GM12878 (cell line): ENCODE data around the gene ANKRD36C. TPM values are rescaled to one million over a fixed set of nuclear protein-coding genes. Genes with fewer than 3 reads are reported as not detected.
"Not testable (repeated sequence)": the region's sequence is repeated elsewhere in the genome, so short reads cannot be mapped to it uniquely, and the experiment has no call there.

ENCODE experiments used
- ATAC-seq: fragments of 200-7000 bp; cut with Tn5 transposase; 3 replicates; pipeline ENCODE4 v1.9.1; 2020; ENCODE audit warnings: mild to moderate bottlenecking, moderate library complexity
- BruUV-seq: library from RNA; stranded (reverse); fragments of 400-500 nt; replicated peaks from 2 replicates; lab custom pipeline; 2021; lab: Mats Ljungman, UMichigan
- CTCF ChIA-PET: fragments of 300-600 bp; sonication (Branson Sonifier 250); formaldehyde crosslinking; extraction: SDS; loops from one replicate; lab custom pipeline; 2021; ENCODE audit warnings: inconsistent platforms; lab: Yijun Ruan, JAX
- POLR2A ChIA-PET: fragments of 350-600 bp; formaldehyde crosslinking; extraction: SDS; loops from one replicate; lab custom pipeline; 2021; ENCODE audit warnings: inconsistent platforms; lab: Charles Lee
- RAD21 ChIA-PET: fragments of 300-600 bp; sonication (Branson Sonifier 250); formaldehyde crosslinking; loops from one replicate; lab custom pipeline; 2023; ENCODE audit warnings: antibody characterized with exemption; ENCODE audit not compliant: unreplicated experiment; lab: Charles Lee
- SMC1A ChIA-PET: fragments of 300-600 bp; sonication (Branson Sonifier 250); formaldehyde crosslinking; loops from one replicate; lab custom pipeline; 2023; ENCODE audit not compliant: unreplicated experiment, uncharacterized antibody; lab: Charles Lee
- DNase-seq: peaks from one replicate; pipeline ENCODE4 v3.0.0-alpha.2; 2011; ENCODE audit warnings: low read depth, low spot score
- FAIRE-seq: peaks from 3 replicates; lab custom pipeline; 2011; peaks lifted over from hg19 to GRCh38; lab: Jason Lieb, UNC
- H2AFZ ChIP-seq: 2 replicates; pipeline ENCODE4 v1.6.0; 2011; ENCODE audit warnings: low read depth, low read length, control low read depth; ENCODE audit not compliant: control insufficient read depth
- H3K27ac ChIP-seq: 2 replicates; pipeline ENCODE4 v1.5.1; 2011; ENCODE audit warnings: control low read depth; ENCODE audit not compliant: control insufficient read depth, insufficient read depth
- H3K27me3 ChIP-seq, 2 experiments: replicated peaks in 1 of 2; 2 replicates each; pipeline versions ENCODE4 v1.6.0 to v1.6.1; 2011; ENCODE audit warnings: low read length in 1 of 2; ENCODE audit not compliant: control insufficient read depth in 2 of 2, insufficient read depth in 2 of 2
- H3K36me3 ChIP-seq, 2 experiments: 2 replicates each; pipeline ENCODE4 v1.5.1; 2011; ENCODE audit warnings: low read length in 1 of 2; ENCODE audit not compliant: control insufficient read depth in 2 of 2, insufficient read depth in 2 of 2
- H3K4me1 ChIP-seq: 2 replicates; pipeline ENCODE4 v1.6.1; 2011; ENCODE audit warnings: mild to moderate bottlenecking, low read length, moderate library complexity, mixed read lengths; ENCODE audit not compliant: control insufficient read depth, insufficient read depth
- H3K4me2 ChIP-seq: 2 replicates; pipeline ENCODE4 v1.6.0; 2011; ENCODE audit warnings: control low read depth; ENCODE audit not compliant: control insufficient read depth, insufficient read depth
- H3K4me3 ChIP-seq: fragments of 200-600 bp; sonication (generic); 2 replicates; pipeline ENCODE4 v1.5.1; 2016
- H3K79me2 ChIP-seq: 2 replicates; pipeline ENCODE4 v1.6.0; 2011; ENCODE audit warnings: low read length; ENCODE audit not compliant: control insufficient read depth, insufficient read depth
- H3K9ac ChIP-seq: 2 replicates; pipeline ENCODE4 v1.8.0; 2011; ENCODE audit warnings: low read length, control low read depth, mixed read lengths; ENCODE audit not compliant: control insufficient read depth, insufficient read depth
- H3K9me3 ChIP-seq: replicated peaks from 3 replicates; pipeline ENCODE4 v1.5.1; 2011; ENCODE audit warnings: mild to moderate bottlenecking, low read length; ENCODE audit not compliant: control insufficient read depth, insufficient read depth
- H4K20me1 ChIP-seq: 2 replicates; pipeline ENCODE4 v1.6.0; 2011; ENCODE audit not compliant: control insufficient read depth, insufficient read depth
- CTCF ChIP-seq, 3 experiments: IDR thresholded peaks in 2 of 3; conservative IDR thresholded peaks in 1 of 3; 2 replicates each; pipeline ENCODE4 v1.5.1; 2011; ENCODE audit warnings: low read depth in 3 of 3, low read length in 3 of 3, mild to moderate bottlenecking in 3 of 3, control low read depth in 2 of 3, moderate library complexity in 2 of 3, inconsistent platforms in 1 of 3, mixed read lengths in 1 of 3; ENCODE audit not compliant: control insufficient read depth in 2 of 3, insufficient read depth in 1 of 3; ENCODE audit errors: extremely low read depth in 1 of 3
- GATAD2B ChIP-seq: fragments of 450-650 bp; conservative IDR thresholded peaks from 2 replicates; pipeline ENCODE4 v1.6.1; 2017; ENCODE audit warnings: low read depth, mild to moderate bottlenecking, moderate library complexity
- IKZF2 ChIP-seq, 2 experiments: fragments of 450-650 bp; IDR thresholded peaks; 2 replicates each; pipeline ENCODE4 v1.6.1; 2017; ENCODE audit warnings: mild to moderate bottlenecking in 2 of 2, moderate library complexity in 2 of 2
- PKNOX1 ChIP-seq: fragments of 450-650 bp; IDR thresholded peaks from 2 replicates; pipeline ENCODE4 v1.6.1; 2016; ENCODE audit warnings: mild to moderate bottlenecking
- SMARCA5 ChIP-seq: fragments of 450-650 bp; IDR thresholded peaks from 2 replicates; pipeline ENCODE4 v1.6.1; 2017; ENCODE audit warnings: mild to moderate bottlenecking
- WGBS: methylation state at CpG from one replicate; pipeline ENCODE4 v1.1.6; 2016; ENCODE audit warnings: low lambda C conversion rate; ENCODE audit not compliant: insufficient replicate concordance, insufficient coverage; ENCODE audit errors: missing lambda C conversion rate; 5-methylcytosine and 5-hydroxymethylcytosine counted together
- in situ Hi-C: fragments of 300-500 bp; cut with MboI; formaldehyde crosslinking; loops from 9 replicates; pipeline ENCODE4 v1.14.3; 2018; ENCODE audit warnings: mixed read lengths
- intact Hi-C: fragments of 100-400 bp; cut with micrococcal nuclease; formaldehyde crosslinking; loops from one replicate; pipeline ENCODE4 v1.14.2; 2022; ENCODE audit not compliant: unreplicated experiment
- polyA plus RNA-seq, 11 experiments: library from polyadenylated mRNA; depleted of rRNA in 4 of 11; unstranded in 6 of 11; stranded (reverse) in 5 of 11; fragments of >200 nt; fragmentation: Nextera tagmentation in 4 of 11; fragmentation: Illumina TruSeq in 1 of 11; extraction: Ambion mirVana in 4 of 11; extraction: Trizol in 1 of 11; gene quantifications; 1 replicate in 1 of 11; 2 replicates in 10 of 11; pipeline versions ENCODE4 v1.2.1 to v1.2.3, GENCODE V29; 2011 to 2016; ENCODE audit warnings: inconsistent platforms in 2 of 11, missing spikeins in 2 of 11, low read depth in 1 of 11
- total RNA-seq, 4 experiments: library from RNA; depleted of rRNA in 3 of 4; stranded (reverse); fragments of >200 nt in 3 of 4; fragmentation: Illumina TruSeq in 1 of 4; extraction: Trizol in 1 of 4; gene quantifications; 2 replicates each; pipeline versions ENCODE4 v1.2.1 to v1.2.3, GENCODE V29; 2013 to 2021
- TF ChIP-seq, protein P1 (sequence below): fragments of 450-650 bp; IDR thresholded peaks from 2 replicates; pipeline ENCODE4 v1.6.1; 2017; ENCODE audit warnings: mild to moderate bottlenecking, moderate library complexity

ANKRD36C gene
- total and polyA plus RNA-seq, 10 of the 15 experiments (the other 5 are each of a cell fraction or from before 2014, with no cell fraction given), result 3.2 to 39.8 (median 19.5) TPM

DNA sequence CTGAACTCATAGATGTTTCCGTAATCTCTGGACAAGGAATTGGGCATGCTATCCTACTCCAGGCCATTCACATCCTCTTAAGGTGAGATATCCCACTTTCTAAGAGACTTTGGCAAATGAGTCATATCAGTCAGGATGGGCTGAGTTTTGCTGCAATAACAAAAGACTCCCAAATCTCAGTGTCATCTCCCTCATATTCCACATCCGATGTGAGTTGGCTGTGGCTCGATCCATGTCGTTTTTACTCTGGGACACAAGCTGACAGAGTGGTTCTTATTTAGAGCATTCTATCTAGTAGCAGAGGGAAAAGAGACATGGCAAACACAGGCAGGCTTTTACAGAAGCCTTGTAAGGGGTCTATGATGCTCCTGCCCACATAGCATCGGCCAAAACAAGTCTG, 14.6 kb upstream of the ANKRD36C start:
- H3K9me3 ChIP-seq, H3K27me3 ChIP-seq, H2AFZ ChIP-seq, H3K9ac ChIP-seq, BruUV-seq, FAIRE-seq, H3K36me3 ChIP-seq, ATAC-seq, H3K27ac ChIP-seq, intact Hi-C loops, POLR2A ChIA-PET, H3K4me3 ChIP-seq, DNase-seq, H3K4me2 ChIP-seq, H4K20me1 ChIP-seq, H3K79me2 ChIP-seq, H3K4me1 ChIP-seq, RAD21 ChIA-PET, SMC1A ChIA-PET: not testable (repeated sequence)
- 45% methylated on average over 5 of the region's 5 CpGs for WGBS
- CTCF ChIA-PET, result interaction anchor here (1.1 kb wide), 1 partner anchor 253 kb away, joined by 3 read pairs; no protein-coding TSS in a partner anchor
- in situ Hi-C loops, result loop anchor here (25.0 kb wide), 1 partner anchor 256 kb away; the partner anchor contains the start of genes CIAO1 and TMEM127

GRCh38 chr2:95992520-95993272, 1.1 kb upstream of the ANKRD36C start:
- CTCF ChIA-PET, result interaction anchor here (0.6 to 4.4 kb wide), 54 partner anchors 9 to 1119 kb away, joined by 3 to 43 read pairs (median 5); partner anchors contain the start of genes ASTL, NEURL3 and STARD7
- RAD21 ChIA-PET, result interaction anchor here (0.6 to 2.0 kb wide), 17 partner anchors 30 to 962 kb away, joined by 3 to 24 read pairs (median 4); partner anchors contain the start of genes ADRA2B, ASTL and CIAO1
- H3K27ac ChIP-seq, result peak overlapping the region; percentile 67; the same call in 1 of the 2 replicates
- TF ChIP-seq, protein P1, sequence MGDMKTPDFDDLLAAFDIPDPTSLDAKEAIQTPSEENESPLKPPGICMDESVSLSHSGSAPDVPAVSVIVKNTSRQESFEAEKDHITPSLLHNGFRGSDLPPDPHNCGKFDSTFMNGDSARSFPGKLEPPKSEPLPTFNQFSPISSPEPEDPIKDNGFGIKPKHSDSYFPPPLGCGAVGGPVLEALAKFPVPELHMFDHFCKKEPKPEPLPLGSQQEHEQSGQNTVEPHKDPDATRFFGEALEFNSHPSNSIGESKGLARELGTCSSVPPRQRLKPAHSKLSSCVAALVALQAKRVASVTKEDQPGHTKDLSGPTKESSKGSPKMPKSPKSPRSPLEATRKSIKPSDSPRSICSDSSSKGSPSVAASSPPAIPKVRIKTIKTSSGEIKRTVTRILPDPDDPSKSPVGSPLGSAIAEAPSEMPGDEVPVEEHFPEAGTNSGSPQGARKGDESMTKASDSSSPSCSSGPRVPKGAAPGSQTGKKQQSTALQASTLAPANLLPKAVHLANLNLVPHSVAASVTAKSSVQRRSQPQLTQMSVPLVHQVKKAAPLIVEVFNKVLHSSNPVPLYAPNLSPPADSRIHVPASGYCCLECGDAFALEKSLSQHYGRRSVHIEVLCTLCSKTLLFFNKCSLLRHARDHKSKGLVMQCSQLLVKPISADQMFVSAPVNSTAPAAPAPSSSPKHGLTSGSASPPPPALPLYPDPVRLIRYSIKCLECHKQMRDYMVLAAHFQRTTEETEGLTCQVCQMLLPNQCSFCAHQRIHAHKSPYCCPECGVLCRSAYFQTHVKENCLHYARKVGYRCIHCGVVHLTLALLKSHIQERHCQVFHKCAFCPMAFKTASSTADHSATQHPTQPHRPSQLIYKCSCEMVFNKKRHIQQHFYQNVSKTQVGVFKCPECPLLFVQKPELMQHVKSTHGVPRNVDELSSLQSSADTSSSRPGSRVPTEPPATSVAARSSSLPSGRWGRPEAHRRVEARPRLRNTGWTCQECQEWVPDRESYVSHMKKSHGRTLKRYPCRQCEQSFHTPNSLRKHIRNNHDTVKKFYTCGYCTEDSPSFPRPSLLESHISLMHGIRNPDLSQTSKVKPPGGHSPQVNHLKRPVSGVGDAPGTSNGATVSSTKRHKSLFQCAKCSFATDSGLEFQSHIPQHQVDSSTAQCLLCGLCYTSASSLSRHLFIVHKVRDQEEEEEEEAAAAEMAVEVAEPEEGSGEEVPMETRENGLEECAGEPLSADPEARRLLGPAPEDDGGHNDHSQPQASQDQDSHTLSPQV, result peak; percentile 24; the same call in 1 of the 2 replicates
- TF ChIP-seq CTCF (IDR thresholded peaks at IDR 0.05 in 2 of 3, conservative IDR thresholded peaks at IDR 0.05 in 1 of 3; ENCODE audit: control insufficient read depth in 2 of 3, extremely low read depth in 1 of 3, insufficient read depth in 1 of 3, low read depth in 3 of 3, low read length in 3 of 3), result peak; percentile 62 to 78 (median 63)
- 0 out of 2 replicates have a peak, but pooled peaks have one; percentile 34 for TF ChIP-seq GATAD2B
- TF ChIP-seq SMARCA5, result peak; percentile 70; the same call in 1 of the 2 replicates
- TF ChIP-seq PKNOX1, result 0 out of 2 replicates have a peak, but pooled peaks have one; percentile 14
- TF ChIP-seq IKZF2 (IDR thresholded peaks at IDR 0.05), result peak; percentile 42 to 61; a peak in 2 of 4 replicates

More at GRCh38 chr2:95992520-95993272, 1.1 kb upstream of the ANKRD36C start:
- 7% methylated on average over 32 of the region's 34 CpGs for WGBS
- ATAC-seq (peak; percentile 84), FAIRE-seq (peak; percentile 54)
- H4K20me1 ChIP-seq, DNase-seq, H3K9me3 ChIP-seq, POLR2A ChIA-PET, H3K4me1 ChIP-seq, H3K79me2 ChIP-seq, H3K27me3 ChIP-seq, H3K36me3 ChIP-seq, in situ Hi-C loops, BruUV-seq: not testable (repeated sequence)
- Histone ChIP-seq H3K4me2 (peak overlapping the region; percentile 93), H3K4me3 (peak overlapping the region; percentile 73), H2AFZ (peak overlapping the region; percentile 87), H3K9ac (peak overlapping the region; percentile 72)
- SMC1A ChIA-PET, result interaction anchor here (0.8 to 1.9 kb wide), 16 partner anchors 9 to 271 kb away, joined by 3 to 17 read pairs (median 4); partner anchors contain the start of genes ADRA2B and ASTL
- intact Hi-C loops, result loop anchor here (2.0 kb wide), 1 partner anchor 124 kb away; the partner anchor contains the start of gene ADRA2B
